Panc1 (cell line): ENCODE results near the gene LAMA1.

Experiments
- TF ChIP-seq, protein P1 (sequence below), 2 experiments: IDR thresholded peaks; 2 replicates each; pipeline ENCODE4 v1.6.1; 2011 to 2012; ENCODE audit warnings: low read depth in 2 of 2, control low read depth in 1 of 2, low read length in 1 of 2, mild to moderate bottlenecking in 1 of 2, moderate library complexity in 1 of 2; ENCODE audit not compliant: insufficient read depth in 1 of 2
- TF ChIP-seq, protein P2 (sequence below): fragments of 450-650 bp; IDR thresholded peaks from 2 replicates; pipeline ENCODE4 v1.5.1; 2017; ENCODE audit warnings: mild to moderate bottlenecking

DNA sequence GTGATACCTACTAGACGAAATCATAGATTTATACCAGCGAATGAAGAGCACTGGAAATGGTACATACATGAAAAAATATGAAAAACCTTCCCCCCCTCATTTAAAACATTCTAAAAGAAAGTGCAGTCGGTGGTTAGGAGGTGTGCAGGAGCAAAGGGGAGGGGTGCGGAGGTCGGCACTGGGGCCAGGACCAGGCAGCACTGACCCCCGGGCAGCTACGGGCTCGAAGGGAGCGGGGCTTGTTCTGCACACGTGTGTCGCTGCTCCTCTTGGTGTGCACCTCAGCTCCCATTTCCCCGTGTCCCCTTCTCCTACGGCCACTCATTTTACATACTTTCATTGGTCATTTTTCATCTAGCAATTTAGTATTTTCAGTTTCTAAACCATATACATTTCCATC is 89.0 kb downstream of the LAMA1 start:
- TF ChIP-seq, protein P1, sequence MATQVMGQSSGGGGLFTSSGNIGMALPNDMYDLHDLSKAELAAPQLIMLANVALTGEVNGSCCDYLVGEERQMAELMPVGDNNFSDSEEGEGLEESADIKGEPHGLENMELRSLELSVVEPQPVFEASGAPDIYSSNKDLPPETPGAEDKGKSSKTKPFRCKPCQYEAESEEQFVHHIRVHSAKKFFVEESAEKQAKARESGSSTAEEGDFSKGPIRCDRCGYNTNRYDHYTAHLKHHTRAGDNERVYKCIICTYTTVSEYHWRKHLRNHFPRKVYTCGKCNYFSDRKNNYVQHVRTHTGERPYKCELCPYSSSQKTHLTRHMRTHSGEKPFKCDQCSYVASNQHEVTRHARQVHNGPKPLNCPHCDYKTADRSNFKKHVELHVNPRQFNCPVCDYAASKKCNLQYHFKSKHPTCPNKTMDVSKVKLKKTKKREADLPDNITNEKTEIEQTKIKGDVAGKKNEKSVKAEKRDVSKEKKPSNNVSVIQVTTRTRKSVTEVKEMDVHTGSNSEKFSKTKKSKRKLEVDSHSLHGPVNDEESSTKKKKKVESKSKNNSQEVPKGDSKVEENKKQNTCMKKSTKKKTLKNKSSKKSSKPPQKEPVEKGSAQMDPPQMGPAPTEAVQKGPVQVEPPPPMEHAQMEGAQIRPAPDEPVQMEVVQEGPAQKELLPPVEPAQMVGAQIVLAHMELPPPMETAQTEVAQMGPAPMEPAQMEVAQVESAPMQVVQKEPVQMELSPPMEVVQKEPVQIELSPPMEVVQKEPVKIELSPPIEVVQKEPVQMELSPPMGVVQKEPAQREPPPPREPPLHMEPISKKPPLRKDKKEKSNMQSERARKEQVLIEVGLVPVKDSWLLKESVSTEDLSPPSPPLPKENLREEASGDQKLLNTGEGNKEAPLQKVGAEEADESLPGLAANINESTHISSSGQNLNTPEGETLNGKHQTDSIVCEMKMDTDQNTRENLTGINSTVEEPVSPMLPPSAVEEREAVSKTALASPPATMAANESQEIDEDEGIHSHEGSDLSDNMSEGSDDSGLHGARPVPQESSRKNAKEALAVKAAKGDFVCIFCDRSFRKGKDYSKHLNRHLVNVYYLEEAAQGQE (IDR thresholded peaks at IDR 0.05; ENCODE audit: insufficient read depth in 1 of 2, low read depth in 2 of 2, low read length in 1 of 2) = no peak
- TF ChIP-seq, protein P2, sequence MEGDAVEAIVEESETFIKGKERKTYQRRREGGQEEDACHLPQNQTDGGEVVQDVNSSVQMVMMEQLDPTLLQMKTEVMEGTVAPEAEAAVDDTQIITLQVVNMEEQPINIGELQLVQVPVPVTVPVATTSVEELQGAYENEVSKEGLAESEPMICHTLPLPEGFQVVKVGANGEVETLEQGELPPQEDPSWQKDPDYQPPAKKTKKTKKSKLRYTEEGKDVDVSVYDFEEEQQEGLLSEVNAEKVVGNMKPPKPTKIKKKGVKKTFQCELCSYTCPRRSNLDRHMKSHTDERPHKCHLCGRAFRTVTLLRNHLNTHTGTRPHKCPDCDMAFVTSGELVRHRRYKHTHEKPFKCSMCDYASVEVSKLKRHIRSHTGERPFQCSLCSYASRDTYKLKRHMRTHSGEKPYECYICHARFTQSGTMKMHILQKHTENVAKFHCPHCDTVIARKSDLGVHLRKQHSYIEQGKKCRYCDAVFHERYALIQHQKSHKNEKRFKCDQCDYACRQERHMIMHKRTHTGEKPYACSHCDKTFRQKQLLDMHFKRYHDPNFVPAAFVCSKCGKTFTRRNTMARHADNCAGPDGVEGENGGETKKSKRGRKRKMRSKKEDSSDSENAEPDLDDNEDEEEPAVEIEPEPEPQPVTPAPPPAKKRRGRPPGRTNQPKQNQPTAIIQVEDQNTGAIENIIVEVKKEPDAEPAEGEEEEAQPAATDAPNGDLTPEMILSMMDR = no peak
